Loucy (cell line): Measurements from ENCODE around the gene KIAA2012.

Experiments
- EZH2phosphoT487 ChIP-seq: fragments of 200-600 bp; IDR thresholded peaks from 2 replicates; pipeline ENCODE4 v1.6.1; 2018; ENCODE audit warnings: antibody characterized with exemption, mild to moderate bottlenecking, moderate library complexity, borderline replicate concordance
- TF ChIP-seq, protein P1 (sequence below): fragments of 200-600 bp; sonication (generic); conservative IDR thresholded peaks from 2 replicates; pipeline ENCODE4 v1.5.1; 2014; ENCODE audit warnings: mild to moderate bottlenecking, antibody characterized with exemption, low read length

DNA sequence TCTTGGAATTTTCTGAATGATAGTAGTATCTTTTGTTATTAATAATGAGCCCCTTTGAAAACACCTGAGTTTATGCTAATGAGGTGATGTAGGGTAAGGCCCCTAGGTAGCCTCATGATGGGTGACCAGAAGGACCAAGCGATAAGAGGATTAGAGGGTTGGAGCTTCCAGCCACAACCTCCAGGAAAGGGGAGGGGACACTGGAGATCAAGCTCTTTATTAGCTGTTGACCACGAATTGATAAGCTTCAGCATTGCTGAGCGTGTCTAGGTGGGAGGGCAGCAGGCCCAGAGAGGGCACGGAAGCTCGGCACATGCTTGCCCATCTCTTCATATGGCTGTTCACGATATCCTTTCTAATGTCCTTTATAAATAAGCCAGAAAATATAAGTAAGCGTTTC lies 39.0 kb downstream of the KIAA2012 start:
- TF ChIP-seq, protein P1, sequence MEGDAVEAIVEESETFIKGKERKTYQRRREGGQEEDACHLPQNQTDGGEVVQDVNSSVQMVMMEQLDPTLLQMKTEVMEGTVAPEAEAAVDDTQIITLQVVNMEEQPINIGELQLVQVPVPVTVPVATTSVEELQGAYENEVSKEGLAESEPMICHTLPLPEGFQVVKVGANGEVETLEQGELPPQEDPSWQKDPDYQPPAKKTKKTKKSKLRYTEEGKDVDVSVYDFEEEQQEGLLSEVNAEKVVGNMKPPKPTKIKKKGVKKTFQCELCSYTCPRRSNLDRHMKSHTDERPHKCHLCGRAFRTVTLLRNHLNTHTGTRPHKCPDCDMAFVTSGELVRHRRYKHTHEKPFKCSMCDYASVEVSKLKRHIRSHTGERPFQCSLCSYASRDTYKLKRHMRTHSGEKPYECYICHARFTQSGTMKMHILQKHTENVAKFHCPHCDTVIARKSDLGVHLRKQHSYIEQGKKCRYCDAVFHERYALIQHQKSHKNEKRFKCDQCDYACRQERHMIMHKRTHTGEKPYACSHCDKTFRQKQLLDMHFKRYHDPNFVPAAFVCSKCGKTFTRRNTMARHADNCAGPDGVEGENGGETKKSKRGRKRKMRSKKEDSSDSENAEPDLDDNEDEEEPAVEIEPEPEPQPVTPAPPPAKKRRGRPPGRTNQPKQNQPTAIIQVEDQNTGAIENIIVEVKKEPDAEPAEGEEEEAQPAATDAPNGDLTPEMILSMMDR: no peak
- no peak for TF ChIP-seq EZH2phosphoT487
